ENCODE results near the gene C17orf78.

C17orf78 gene

DNA sequence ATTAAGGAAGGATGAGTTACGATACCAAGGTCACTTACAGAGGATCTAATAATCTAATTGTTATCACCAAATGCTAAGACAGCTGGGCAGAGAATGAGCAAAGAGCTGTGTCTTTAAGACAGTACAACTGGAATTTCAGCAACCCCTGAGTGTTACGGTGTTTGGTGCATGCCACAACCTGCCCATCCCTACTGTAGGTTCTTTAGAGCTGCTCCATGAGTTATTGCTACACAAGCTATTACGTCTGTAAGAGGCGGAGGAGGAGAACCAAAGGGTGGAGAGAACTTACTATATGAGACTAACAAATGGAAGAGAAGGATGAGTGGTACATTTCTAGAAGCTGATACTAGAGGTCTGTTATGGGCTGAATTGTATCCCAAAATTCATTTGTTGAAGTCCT, 14.2 kb upstream of the C17orf78 start:
- in situ Hi-C loops (cut with MboI; ENCODE audit: low sequenced_read_pairs, unreplicated experiment): no loop called here
- DNase-seq (ENCODE audit: low spot score): no peak
- TF ChIP-seq, protein P1, sequence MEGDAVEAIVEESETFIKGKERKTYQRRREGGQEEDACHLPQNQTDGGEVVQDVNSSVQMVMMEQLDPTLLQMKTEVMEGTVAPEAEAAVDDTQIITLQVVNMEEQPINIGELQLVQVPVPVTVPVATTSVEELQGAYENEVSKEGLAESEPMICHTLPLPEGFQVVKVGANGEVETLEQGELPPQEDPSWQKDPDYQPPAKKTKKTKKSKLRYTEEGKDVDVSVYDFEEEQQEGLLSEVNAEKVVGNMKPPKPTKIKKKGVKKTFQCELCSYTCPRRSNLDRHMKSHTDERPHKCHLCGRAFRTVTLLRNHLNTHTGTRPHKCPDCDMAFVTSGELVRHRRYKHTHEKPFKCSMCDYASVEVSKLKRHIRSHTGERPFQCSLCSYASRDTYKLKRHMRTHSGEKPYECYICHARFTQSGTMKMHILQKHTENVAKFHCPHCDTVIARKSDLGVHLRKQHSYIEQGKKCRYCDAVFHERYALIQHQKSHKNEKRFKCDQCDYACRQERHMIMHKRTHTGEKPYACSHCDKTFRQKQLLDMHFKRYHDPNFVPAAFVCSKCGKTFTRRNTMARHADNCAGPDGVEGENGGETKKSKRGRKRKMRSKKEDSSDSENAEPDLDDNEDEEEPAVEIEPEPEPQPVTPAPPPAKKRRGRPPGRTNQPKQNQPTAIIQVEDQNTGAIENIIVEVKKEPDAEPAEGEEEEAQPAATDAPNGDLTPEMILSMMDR (IDR thresholded peaks at IDR 0.05; ENCODE audit: borderline replicate concordance, control extremely low read depth, extremely low read depth, insufficient read depth, missing control alignments): no peak

DNA sequence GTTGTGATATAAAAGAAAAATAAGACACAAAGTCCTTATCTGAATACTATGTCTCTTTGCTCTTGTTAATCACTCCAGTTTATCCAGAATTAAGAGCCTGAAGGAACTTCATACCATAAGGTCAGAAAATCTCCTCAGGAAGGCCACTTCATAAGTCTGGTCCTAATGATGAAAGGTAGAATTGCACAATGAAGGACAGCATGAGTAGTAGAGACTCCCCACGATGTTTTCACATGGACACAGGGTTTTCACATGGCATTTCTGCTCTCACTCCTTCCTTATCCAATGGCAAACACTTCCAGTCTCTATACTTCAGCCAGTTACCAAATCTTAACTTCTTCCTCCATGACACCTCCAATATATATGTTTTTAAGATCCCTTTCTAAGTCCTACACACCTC, 10.2 kb upstream of the C17orf78 start:
- TF ChIP-seq, protein P1 (IDR thresholded peaks at IDR 0.05; ENCODE audit: borderline replicate concordance, control extremely low read depth, extremely low read depth, insufficient read depth, missing control alignments): no peak
- DNase-seq (ENCODE audit: low spot score): no peak
- in situ Hi-C loops (cut with MboI; ENCODE audit: low sequenced_read_pairs, unreplicated experiment): no loop called here

GRCh38 chr17:37368577-37368976, 7.2 kb upstream of the C17orf78 start:
- DNase-seq (ENCODE audit: low spot score): no peak
- in situ Hi-C loops (cut with MboI; ENCODE audit: low sequenced_read_pairs, unreplicated experiment): no loop called here
- TF ChIP-seq, protein P1 (IDR thresholded peaks at IDR 0.05; ENCODE audit: borderline replicate concordance, control extremely low read depth, extremely low read depth, insufficient read depth, missing control alignments): no peak

DNA sequence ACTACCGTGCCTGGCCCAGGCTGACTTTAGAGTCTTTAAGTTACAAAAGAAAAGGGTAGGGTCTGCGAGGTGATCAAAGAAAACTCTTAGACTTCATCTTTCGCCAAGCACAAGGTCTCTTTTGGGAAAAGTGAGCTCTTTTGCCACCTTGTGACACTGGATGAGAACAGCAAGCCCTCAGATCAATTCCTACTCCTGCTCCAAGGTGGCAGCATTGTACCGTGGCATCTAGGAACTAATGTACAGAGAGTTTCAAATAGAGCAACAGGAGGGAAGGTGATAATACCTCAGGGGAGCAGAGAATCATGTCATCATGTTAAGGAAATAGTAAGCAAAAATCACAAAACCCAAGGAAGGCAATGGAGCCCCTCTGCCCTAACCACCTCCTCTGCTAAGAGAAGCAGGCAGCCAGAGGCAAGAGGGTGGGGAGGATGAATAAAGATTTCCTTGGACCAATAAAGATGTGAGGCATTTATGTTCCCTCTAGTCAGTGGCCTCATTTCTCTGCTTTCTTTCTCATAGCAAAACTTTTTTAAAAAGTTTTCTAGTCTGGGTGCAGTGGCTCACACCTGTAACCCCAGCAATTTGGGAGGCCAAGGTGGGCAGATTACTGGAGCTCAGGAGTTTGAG, 2.1 kb upstream of the C17orf78 start:
- in situ Hi-C loops (cut with MboI; ENCODE audit: low sequenced_read_pairs, unreplicated experiment): no loop called here
- TF ChIP-seq, protein P1 (IDR thresholded peaks at IDR 0.05; ENCODE audit: borderline replicate concordance, control extremely low read depth, extremely low read depth, insufficient read depth, missing control alignments): peak; percentile 98
- DNase-seq (ENCODE audit: low spot score): peak; percentile 87

- in situ Hi-C loops (cut with MboI; ENCODE audit: low sequenced_read_pairs, unreplicated experiment): no loop called here
- DNase-seq (ENCODE audit: low spot score): no peak
- TF ChIP-seq, protein P1 (IDR thresholded peaks at IDR 0.05; ENCODE audit: borderline replicate concordance, control extremely low read depth, extremely low read depth, insufficient read depth, missing control alignments): no peak
Observed at GRCh38 chr17:37382056-37382455, 6.3 kb downstream of the C17orf78 start.

DNA sequence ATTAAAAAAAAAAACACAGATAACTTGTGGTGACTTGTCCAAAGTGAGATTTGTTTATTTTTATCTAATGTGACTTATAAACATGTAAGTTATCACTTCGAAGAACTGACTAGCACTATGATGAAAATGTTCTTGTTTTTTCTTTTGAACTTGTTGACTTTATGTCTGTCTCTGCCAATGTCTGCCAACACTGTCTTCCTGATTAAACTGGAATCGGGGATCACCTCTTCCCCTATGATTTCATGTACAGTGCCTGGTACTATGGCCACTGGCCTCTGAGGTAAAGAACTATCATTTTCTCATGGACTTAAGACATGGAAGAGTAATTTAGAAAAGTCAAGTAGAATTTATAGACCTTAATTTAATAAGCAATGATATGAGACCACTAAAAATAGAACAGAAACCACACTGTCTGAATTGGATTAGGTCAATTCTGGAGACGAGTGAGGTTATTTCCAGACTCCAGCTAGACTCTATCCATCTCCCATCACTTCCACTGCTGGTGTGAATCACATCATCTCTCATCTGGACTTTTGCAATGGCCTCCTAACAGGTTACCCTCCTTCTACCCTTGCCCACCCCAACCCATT, 8.9 kb downstream of the C17orf78 start:
- TF ChIP-seq, protein P1 (IDR thresholded peaks at IDR 0.05; ENCODE audit: borderline replicate concordance, control extremely low read depth, extremely low read depth, insufficient read depth, missing control alignments): no peak
- DNase-seq (ENCODE audit: low spot score): no peak
- in situ Hi-C loops (cut with MboI; ENCODE audit: low sequenced_read_pairs, unreplicated experiment): no loop called here

All from GM13976 (cell line).